HK-2 (cell line): Measurements from ENCODE around the gene HFE.

Experiments
- DNase-seq: peaks from one replicate; pipeline ENCODE4 v3.0.0-alpha.2; 2018; ENCODE audit not compliant: unreplicated experiment

Gene HFE

DNA sequence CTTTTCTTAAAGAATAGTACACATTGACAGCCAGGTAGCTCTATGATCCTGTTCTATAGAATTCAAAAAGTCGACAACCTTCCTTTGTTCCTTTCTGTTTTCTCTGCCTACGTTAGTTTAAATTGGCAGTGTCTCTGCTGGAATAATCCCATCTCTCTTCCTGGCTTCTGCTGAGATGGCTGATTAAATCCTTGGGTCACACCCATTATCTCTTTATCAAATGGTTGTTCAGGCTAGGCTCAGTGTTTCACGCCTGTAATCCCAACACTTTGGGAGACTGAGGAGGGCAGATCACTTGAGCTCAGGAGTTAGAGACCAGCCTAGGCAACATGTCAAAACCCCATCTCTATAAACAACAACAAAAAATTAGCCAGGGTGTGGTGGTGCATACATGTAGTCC, 44.4 kb downstream of the HFE start:
- DNase-seq: no peak

DNA sequence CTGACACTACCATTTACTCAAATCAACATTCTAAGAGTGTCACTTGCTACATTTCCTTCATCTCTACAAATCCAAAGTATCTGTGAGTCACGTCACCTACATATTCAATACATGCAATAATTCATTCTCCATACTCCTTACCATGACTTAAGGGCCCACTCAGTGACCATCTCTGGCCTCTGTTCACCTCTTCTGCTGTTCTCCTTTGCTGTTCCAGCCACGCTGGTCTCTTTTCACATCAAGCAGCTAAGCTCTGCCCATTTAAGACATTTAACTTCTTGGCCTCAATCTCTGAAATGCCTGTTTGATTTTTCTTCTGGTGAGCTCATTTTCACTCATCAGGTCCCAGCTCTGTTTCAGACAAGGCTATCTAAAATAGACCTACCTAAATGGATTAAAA, 46.5 kb downstream of the HFE start:
- DNase-seq: no peak

GRCh38 chr6:26136321-26136720, 49.1 kb downstream of the HFE start:
- no peak for DNase-seq

DNA sequence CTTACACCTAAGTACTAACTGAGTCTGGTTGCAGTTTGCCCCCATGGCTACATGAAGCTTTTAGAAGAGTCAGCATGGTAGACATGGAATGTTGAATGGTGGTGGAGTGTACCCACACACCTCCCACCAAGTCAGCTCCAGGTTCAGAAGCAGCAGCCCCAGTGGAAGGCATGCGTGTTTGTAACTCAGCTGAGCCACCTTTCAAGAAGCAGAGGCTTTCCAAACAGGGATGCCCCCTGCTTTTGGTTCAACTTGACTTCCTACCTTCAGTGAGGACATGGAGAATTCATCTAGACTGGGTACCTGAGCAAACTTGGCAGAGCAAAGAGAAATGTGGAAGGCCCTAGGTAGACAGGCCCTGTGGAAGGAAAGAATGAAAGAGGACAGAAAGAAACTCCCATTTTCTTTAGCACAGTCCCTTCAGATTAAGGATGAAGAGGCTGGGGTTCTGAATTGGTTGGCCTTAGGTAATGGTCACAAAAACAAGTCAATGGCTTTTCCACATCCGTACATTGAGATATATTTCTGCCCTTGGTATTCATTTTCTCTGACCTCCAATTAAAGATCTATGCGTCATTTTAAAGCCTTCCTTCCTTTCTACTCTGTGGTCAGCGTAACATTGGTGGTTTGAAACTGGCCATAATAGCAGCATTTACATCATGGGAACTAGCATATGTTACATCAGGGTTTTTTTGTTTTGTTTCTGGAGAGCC, 53.2 kb downstream of the HFE start:
- DNase-seq: no peak

GRCh38 chr6:26140967-26141294, 53.7 kb downstream of the HFE start:
- DNase-seq: no peak

DNA sequence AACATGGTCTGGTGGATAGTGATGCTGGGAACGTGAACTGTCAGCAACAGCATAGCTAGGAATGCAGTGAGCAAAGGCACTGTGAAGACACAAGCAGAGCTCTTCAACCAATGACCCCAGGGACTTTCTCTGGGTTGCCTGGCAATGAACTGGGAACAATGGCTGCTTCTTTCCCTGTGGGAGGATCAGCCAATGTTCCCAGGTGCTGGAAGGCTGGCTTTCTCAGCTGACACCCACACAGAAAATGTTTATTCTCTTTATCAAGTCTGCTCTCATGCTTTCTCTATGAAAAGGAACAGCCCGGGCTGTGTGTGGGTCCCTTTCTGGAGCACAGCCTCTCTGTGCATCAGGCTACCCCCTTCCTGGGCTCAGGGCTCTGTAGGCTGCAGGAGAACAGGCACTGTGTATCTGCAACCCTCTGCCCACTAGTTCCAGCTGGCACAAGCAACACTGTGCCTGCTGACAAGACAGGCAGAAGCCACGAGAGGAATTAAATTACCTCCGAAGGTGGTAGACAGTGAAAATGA, 54.2 kb downstream of the HFE start:
- no peak for DNase-seq

- no peak for DNase-seq
Measured at GRCh38 chr6:26142026-26142425, 54.8 kb downstream of the HFE start.
